HepG2 (cell line): ENCODE measurements around the gene CMIP. TPM values are rescaled to one million over a fixed set of nuclear protein-coding genes. Genes with fewer than 3 reads are reported as not detected.

Experiments used
- ATAC-seq: fragments of 200-7000 bp; cut with Tn5 transposase; 3 replicates; pipeline ENCODE4 v1.9.1; 2020; ENCODE audit warnings: mild to moderate bottlenecking, moderate library complexity
- BruUV-seq: library from RNA; stranded (reverse); fragments of 400-500 nt; replicated peaks from 2 replicates; lab custom pipeline; 2021; lab: Mats Ljungman, UMichigan
- CTCF ChIA-PET: fragments of 300-600 bp; formaldehyde crosslinking; extraction: SDS; loops from one replicate; lab custom pipeline; 2021; ENCODE audit warnings: low total read pairs, inconsistent platforms, low intra/inter-chr PET ratio; lab: Yijun Ruan, JAX
- POLR2A ChIA-PET: fragments of 350-600 bp; sonication (Branson Sonifier 250); formaldehyde crosslinking; loops from one replicate; lab custom pipeline; 2020; ENCODE audit warnings: antibody characterized with exemption, inconsistent platforms; lab: Yijun Ruan, JAX
- DNase-seq: peaks from one replicate; pipeline ENCODE4 v3.0.0-alpha.2; 2015; ENCODE audit warnings: low spot score
- FAIRE-seq: peaks from 3 replicates; lab custom pipeline; 2011; peaks lifted over from hg19 to GRCh38; lab: Jason Lieb, UNC
- H2AFZ ChIP-seq: one replicate; pipeline ENCODE4 v1.6.1; 2011; ENCODE audit warnings: low read length, inconsistent platforms
- H3K27ac ChIP-seq: fragments of 300-600 bp; 3 replicates; pipeline ENCODE4 v1.8.0; 2011; ENCODE audit warnings: mixed run types, mild to moderate bottlenecking, mixed read lengths, low read length, inconsistent platforms; ENCODE audit not compliant: insufficient read depth; ENCODE audit errors: extremely low read length
- H3K27me3 ChIP-seq, 2 experiments: fragments of 200-600 bp in 1 of 2; 2 replicates in 1 of 2; 3 replicates in 1 of 2; pipeline versions ENCODE4 v1.6.0 to v1.8.0; 2011; ENCODE audit warnings: low read length in 2 of 2, mild to moderate bottlenecking in 2 of 2, moderate library complexity in 2 of 2, inconsistent platforms in 1 of 2; ENCODE audit not compliant: insufficient read depth in 2 of 2, control insufficient read depth in 1 of 2
- H3K36me3 ChIP-seq, 2 experiments: fragments of 200-600 bp in 1 of 2; replicated peaks in 1 of 2; 2 replicates in 1 of 2; 3 replicates in 1 of 2; pipeline versions ENCODE4 v1.5.1 to v1.8.0; 2011; ENCODE audit warnings: low read length in 2 of 2, inconsistent platforms in 1 of 2; ENCODE audit not compliant: insufficient read depth in 2 of 2, control insufficient read depth in 1 of 2
- H3K4me1 ChIP-seq: 2 replicates; pipeline ENCODE4 v1.5.1; 2012; ENCODE audit warnings: low read length, inconsistent platforms; ENCODE audit not compliant: insufficient read depth
- H3K4me2 ChIP-seq: 2 replicates; pipeline ENCODE4 v1.6.0; 2011; ENCODE audit warnings: low read depth, low read length, inconsistent platforms
- H3K4me3 ChIP-seq, 3 experiments: fragments of 200-600 bp in 1 of 3; sonication (generic), shearing (Covaris generic) in 1 of 3; replicated peaks in 1 of 3; 2 replicates each; pipeline ENCODE4 v1.5.1; 2011 to 2016; ENCODE audit warnings: low read length in 3 of 3, inconsistent platforms in 2 of 3, low read depth in 2 of 3, mild to moderate bottlenecking in 2 of 3, control low read depth in 1 of 3, mixed read lengths in 1 of 3; ENCODE audit not compliant: insufficient read depth in 1 of 3
- H3K79me2 ChIP-seq: one replicate; pipeline ENCODE4 v1.6.1; 2011; ENCODE audit warnings: low read length, inconsistent platforms; ENCODE audit not compliant: insufficient read depth
- H3K9ac ChIP-seq: 2 replicates; pipeline ENCODE4 v1.6.0; 2011; ENCODE audit warnings: mild to moderate bottlenecking, low read depth, low read length, inconsistent platforms; ENCODE audit not compliant: insufficient read depth
- H3K9me3 ChIP-seq: 2 replicates; pipeline ENCODE4 v1.5.1; 2012; ENCODE audit warnings: mild to moderate bottlenecking, low read length
- H4K20me1 ChIP-seq: 2 replicates; pipeline ENCODE4 v1.6.0; 2011; ENCODE audit warnings: inconsistent platforms, mild to moderate bottlenecking, low read length, moderate library complexity; ENCODE audit not compliant: insufficient read depth
- CREM ChIP-seq, 2 experiments: sonication (generic) in 1 of 2; formaldehyde crosslinking in 1 of 2; IDR thresholded peaks; 2 replicates each; pipeline versions ENCODE4 v1.4.0 to v1.6.1; 2016 to 2020; ENCODE audit warnings: antibody characterized with exemption in 1 of 2, mild to moderate bottlenecking in 1 of 2, missing genetic modification reagents in 1 of 2
- GATAD1 ChIP-seq: IDR thresholded peaks from 2 replicates; pipeline ENCODE4 v1.6.1; 2016; ENCODE audit warnings: missing genetic modification reagents, missing compliant biosample characterization
- HMG20B ChIP-seq: conservative IDR thresholded peaks from 2 replicates; pipeline ENCODE4 v1.6.1; 2016; ENCODE audit warnings: missing genetic modification reagents, missing compliant biosample characterization
- MEIS1 ChIP-seq: sonication (generic); formaldehyde crosslinking; IDR thresholded peaks from 2 replicates; pipeline ENCODE4 v1.9.0; 2021; ENCODE audit warnings: mild to moderate bottlenecking, missing genetic modification reagents, moderate library complexity, borderline replicate concordance
- MTA3 ChIP-seq: sonication (generic); formaldehyde crosslinking; IDR thresholded peaks from 2 replicates; pipeline ENCODE4 v1.4.0; 2020; ENCODE audit warnings: missing genetic modification reagents
- ZNF333 ChIP-seq: sonication (generic); formaldehyde crosslinking; IDR thresholded peaks from 2 replicates; pipeline ENCODE4 v1.4.0; 2020; ENCODE audit warnings: mild to moderate bottlenecking, missing genetic modification reagents, borderline replicate concordance
- ZNF766 ChIP-seq: sonication (generic); formaldehyde crosslinking; IDR thresholded peaks from 2 replicates; pipeline ENCODE4 v1.5.0; 2020; ENCODE audit warnings: missing genetic modification reagents, borderline replicate concordance
- WGBS: methylation state at CpG from one replicate; pipeline ENCODE4 v1.1.6; 2017; ENCODE audit warnings: low lambda C conversion rate; 5-methylcytosine and 5-hydroxymethylcytosine counted together
- in situ Hi-C: cut with HindIII; loops from 2 replicates; pipeline ENCODE4 v1.10.0; 2017; ENCODE audit warnings: low pct_unique_long_range_greater_than_20kb; ENCODE audit not compliant: extremely low pct_ligation_motif_present
- intact Hi-C: fragments of 100-400 bp; cut with micrococcal nuclease; formaldehyde crosslinking; loops from one replicate; pipeline ENCODE4 v1.10.0; 2022; ENCODE audit not compliant: unreplicated experiment
- polyA plus RNA-seq, 8 experiments: library from polyadenylated mRNA; depleted of rRNA in 3 of 8; stranded (reverse) in 7 of 8; unstranded in 1 of 8; fragments of >200 nt; fragmentation: Illumina TruSeq in 4 of 8; extraction: Trizol in 4 of 8; gene quantifications; 2 replicates each; pipeline versions ENCODE4 v1.2.1 to v1.2.3, GENCODE V29; 2011 to 2016; ENCODE audit warnings: low read depth in 4 of 8, missing spikeins in 1 of 8, mixed read lengths in 1 of 8; ENCODE audit not compliant: insufficient read depth in 1 of 8
- total RNA-seq, 5 experiments: library from RNA; depleted of rRNA; stranded (reverse); fragments of >200 nt; fragmentation: Illumina TruSeq; extraction: Trizol; gene quantifications; 2 replicates each; pipeline ENCODE4 v1.2.3, GENCODE V29; 2016; ENCODE audit warnings: low read depth in 1 of 5
- TF ChIP-seq, protein P1 (sequence below): sonication (generic); formaldehyde crosslinking; IDR thresholded peaks from 2 replicates; pipeline ENCODE4 v1.5.1; 2020; ENCODE audit warnings: missing genetic modification reagents, mild to moderate bottlenecking, borderline replicate concordance
- TF ChIP-seq, protein P2 (sequence below): sonication (generic); formaldehyde crosslinking; IDR thresholded peaks from 2 replicates; pipeline ENCODE4 v1.4.0; 2020; ENCODE audit warnings: missing genetic modification reagents, borderline replicate concordance
- TF ChIP-seq, protein P3 (sequence below): IDR thresholded peaks from 2 replicates; pipeline ENCODE4 v1.6.1; 2016; ENCODE audit warnings: mild to moderate bottlenecking
- TF ChIP-seq, protein P4 (sequence below): sonication (generic); formaldehyde crosslinking; IDR thresholded peaks from 2 replicates; pipeline ENCODE4 v1.4.0; 2020; ENCODE audit warnings: missing genetic modification reagents, borderline replicate concordance

The CMIP gene
- total and polyA plus RNA-seq, 2 of the 13 experiments (the other 11 are each of a cell fraction or from before 2014, with no cell fraction given): 10.9 to 18.1 TPM

DNA sequence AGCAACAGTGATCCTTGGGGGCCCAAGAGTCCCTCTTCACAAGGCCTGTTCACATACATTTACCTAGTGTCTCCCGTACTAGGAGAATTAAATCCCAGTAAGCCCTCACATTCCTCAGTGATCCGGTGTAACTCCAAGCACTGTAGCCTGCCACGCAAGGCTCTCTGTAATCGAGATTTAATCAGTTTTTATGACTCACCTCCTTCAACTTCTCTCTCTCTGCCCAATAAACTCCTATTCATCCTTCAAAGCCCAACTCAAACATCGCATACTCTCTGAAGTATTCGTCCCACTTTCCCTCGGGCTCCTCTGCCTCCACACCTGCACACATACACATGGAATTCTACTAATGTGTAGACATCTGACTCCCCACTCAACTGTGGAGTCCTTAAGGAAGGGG is 141.8 kb downstream of the CMIP start:
- in situ Hi-C loops: no loop called here
- Histone ChIP-seq H3K4me1 (peaks cover 53% of the 10 kb centered on the region), H3K79me2 (peaks cover 75% of the 10 kb centered on the region), H3K9me3 (no peaks in the 10 kb centered on the region), H3K36me3 (peaks cover 9 to 51% of the 10 kb centered on the region in 2 experiments), H4K20me1 (peaks cover 70% of the 10 kb centered on the region), H3K4me3 (no peak overlapping the region), H2AFZ (no peak overlapping the region), H3K4me2 (no peak overlapping the region), H3K27me3 (no peaks in the 10 kb centered on the region), H3K9ac (no peak overlapping the region), H3K27ac (no peak overlapping the region)
- no peak for FAIRE-seq
- no TSS peak for BruUV-seq
- POLR2A ChIA-PET: interaction anchor here (0.9 to 1.1 kb wide), 2 partner anchors 11 to 52 kb away, joined by 3 read pairs; no protein-coding TSS in a partner anchor
- intact Hi-C loops: no loop called here
- WGBS: 86% methylated on average over 7 of the region's 7 CpGs
- no peak for DNase-seq
- CTCF ChIA-PET: no interaction called here
- ATAC-seq: no peak
- TF ChIP-seq GATAD1 (CRISPR knock-in tag): no peak
- no peak for TF ChIP-seq MEIS1 (CRISPR knock-in tag)
- no peak for TF ChIP-seq HMG20B (CRISPR knock-in tag)
- no peak for TF ChIP-seq CREM (IDR thresholded peaks at IDR 0.05)
- no peak for TF ChIP-seq CREM (CRISPR knock-in tag; IDR thresholded peaks at IDR 0.05)
- TF ChIP-seq, protein P1, sequence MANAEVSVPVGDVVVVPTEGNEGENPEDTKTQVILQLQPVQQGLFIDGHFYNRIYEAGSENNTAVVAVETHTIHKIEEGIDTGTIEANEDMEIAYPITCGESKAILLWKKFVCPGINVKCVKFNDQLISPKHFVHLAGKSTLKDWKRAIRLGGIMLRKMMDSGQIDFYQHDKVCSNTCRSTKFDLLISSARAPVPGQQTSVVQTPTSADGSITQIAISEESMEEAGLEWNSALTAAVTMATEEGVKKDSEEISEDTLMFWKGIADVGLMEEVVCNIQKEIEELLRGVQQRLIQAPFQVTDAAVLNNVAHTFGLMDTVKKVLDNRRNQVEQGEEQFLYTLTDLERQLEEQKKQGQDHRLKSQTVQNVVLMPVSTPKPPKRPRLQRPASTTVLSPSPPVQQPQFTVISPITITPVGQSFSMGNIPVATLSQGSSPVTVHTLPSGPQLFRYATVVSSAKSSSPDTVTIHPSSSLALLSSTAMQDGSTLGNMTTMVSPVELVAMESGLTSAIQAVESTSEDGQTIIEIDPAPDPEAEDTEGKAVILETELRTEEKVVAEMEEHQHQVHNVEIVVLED: no peak
- TF ChIP-seq ZNF333 (CRISPR knock-in tag): no peak
- TF ChIP-seq, protein P2, sequence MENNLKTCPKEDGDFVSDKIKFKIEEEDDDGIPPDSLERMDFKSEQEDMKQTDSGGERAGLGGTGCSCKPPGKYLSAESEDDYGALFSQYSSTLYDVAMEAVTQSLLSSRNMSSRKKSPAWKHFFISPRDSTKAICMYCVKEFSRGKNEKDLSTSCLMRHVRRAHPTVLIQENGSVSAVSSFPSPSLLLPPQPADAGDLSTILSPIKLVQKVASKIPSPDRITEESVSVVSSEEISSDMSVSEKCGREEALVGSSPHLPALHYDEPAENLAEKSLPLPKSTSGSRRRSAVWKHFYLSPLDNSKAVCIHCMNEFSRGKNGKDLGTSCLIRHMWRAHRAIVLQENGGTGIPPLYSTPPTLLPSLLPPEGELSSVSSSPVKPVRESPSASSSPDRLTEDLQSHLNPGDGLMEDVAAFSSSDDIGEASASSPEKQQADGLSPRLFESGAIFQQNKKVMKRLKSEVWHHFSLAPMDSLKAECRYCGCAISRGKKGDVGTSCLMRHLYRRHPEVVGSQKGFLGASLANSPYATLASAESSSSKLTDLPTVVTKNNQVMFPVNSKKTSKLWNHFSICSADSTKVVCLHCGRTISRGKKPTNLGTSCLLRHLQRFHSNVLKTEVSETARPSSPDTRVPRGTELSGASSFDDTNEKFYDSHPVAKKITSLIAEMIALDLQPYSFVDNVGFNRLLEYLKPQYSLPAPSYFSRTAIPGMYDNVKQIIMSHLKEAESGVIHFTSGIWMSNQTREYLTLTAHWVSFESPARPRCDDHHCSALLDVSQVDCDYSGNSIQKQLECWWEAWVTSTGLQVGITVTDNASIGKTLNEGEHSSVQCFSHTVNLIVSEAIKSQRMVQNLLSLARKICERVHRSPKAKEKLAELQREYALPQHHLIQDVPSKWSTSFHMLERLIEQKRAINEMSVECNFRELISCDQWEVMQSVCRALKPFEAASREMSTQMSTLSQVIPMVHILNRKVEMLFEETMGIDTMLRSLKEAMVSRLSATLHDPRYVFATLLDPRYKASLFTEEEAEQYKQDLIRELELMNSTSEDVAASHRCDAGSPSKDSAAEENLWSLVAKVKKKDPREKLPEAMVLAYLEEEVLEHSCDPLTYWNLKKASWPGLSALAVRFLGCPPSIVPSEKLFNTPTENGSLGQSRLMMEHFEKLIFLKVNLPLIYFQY (CRISPR knock-in tag): no peak
- TF ChIP-seq, protein P3, sequence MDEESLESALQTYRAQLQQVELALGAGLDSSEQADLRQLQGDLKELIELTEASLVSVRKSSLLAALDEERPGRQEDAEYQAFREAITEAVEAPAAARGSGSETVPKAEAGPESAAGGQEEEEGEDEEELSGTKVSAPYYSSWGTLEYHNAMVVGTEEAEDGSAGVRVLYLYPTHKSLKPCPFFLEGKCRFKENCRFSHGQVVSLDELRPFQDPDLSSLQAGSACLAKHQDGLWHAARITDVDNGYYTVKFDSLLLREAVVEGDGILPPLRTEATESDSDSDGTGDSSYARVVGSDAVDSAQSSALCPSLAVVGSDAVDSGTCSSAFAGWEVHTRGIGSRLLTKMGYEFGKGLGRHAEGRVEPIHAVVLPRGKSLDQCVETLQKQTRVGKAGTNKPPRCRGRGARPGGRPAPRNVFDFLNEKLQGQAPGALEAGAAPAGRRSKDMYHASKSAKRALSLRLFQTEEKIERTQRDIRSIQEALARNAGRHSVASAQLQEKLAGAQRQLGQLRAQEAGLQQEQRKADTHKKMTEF (CRISPR knock-in tag): no peak
- TF ChIP-seq ZNF766 (CRISPR knock-in tag): no peak
- TF ChIP-seq MTA3 (CRISPR knock-in tag): no peak
- TF ChIP-seq, protein P4, sequence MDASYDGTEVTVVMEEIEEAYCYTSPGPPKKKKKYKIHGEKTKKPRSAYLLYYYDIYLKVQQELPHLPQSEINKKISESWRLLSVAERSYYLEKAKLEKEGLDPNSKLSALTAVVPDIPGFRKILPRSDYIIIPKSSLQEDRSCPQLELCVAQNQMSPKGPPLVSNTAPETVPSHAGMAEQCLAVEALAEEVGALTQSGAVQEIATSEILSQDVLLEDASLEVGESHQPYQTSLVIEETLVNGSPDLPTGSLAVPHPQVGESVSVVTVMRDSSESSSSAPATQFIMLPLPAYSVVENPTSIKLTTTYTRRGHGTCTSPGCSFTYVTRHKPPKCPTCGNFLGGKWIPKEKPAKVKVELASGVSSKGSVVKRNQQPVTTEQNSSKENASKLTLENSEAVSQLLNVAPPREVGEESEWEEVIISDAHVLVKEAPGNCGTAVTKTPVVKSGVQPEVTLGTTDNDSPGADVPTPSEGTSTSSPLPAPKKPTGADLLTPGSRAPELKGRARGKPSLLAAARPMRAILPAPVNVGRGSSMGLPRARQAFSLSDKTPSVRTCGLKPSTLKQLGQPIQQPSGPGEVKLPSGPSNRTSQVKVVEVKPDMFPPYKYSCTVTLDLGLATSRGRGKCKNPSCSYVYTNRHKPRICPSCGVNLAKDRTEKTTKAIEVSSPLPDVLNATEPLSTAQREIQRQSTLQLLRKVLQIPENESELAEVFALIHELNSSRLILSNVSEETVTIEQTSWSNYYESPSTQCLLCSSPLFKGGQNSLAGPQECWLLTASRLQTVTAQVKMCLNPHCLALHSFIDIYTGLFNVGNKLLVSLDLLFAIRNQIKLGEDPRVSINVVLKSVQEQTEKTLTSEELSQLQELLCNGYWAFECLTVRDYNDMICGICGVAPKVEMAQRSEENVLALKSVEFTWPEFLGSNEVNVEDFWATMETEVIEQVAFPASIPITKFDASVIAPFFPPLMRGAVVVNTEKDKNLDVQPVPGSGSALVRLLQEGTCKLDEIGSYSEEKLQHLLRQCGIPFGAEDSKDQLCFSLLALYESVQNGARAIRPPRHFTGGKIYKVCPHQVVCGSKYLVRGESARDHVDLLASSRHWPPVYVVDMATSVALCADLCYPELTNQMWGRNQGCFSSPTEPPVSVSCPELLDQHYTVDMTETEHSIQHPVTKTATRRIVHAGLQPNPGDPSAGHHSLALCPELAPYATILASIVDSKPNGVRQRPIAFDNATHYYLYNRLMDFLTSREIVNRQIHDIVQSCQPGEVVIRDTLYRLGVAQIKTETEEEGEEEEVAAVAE (CRISPR knock-in tag): no peak
